Measurements from ENCODE around the gene SUCO. TPM values are rescaled to one million over a fixed set of nuclear protein-coding genes. Genes with fewer than 3 reads are reported as not detected.
"Not testable (repeated sequence)": the region's sequence is repeated elsewhere in the genome, so short reads cannot be mapped to it uniquely, and the experiment has no call there.

The SUCO gene
- total RNA-seq, 1 experiment from 2014 or later = 22.1 TPM

- in situ Hi-C loops (cut with HindIII; ENCODE audit: low sequenced_read_pairs) = no loop called here
- DNase-seq (ENCODE audit: low spot score) = no peak
Observed at GRCh38 chr1:172554915-172555314, 22.0 kb downstream of the SUCO start.

- in situ Hi-C loops (cut with HindIII; ENCODE audit: low sequenced_read_pairs) = no loop called here
- DNase-seq (ENCODE audit: low spot score) = no peak
Observed at GRCh38 chr1:172556461-172556860, 23.5 kb downstream of the SUCO start.

- DNase-seq (ENCODE audit: low spot score) = no peak
- in situ Hi-C loops (cut with HindIII; ENCODE audit: low sequenced_read_pairs) = no loop called here
Observed at GRCh38 chr1:172557270-172557669, 24.3 kb downstream of the SUCO start.

- in situ Hi-C loops (cut with HindIII; ENCODE audit: low sequenced_read_pairs) = no loop called here
- no peak for DNase-seq (ENCODE audit: low spot score)
Observed at GRCh38 chr1:172559572-172560210, 26.7 kb downstream of the SUCO start.

- in situ Hi-C loops (cut with HindIII; ENCODE audit: low sequenced_read_pairs) = no loop called here
- no peak for DNase-seq (ENCODE audit: low spot score)
Observed at GRCh38 chr1:172561252-172561651, 28.3 kb downstream of the SUCO start.

GRCh38 chr1:172566196-172566997, 33.4 kb downstream of the SUCO start:
- in situ Hi-C loops (cut with HindIII; ENCODE audit: low sequenced_read_pairs) = no loop called here
- DNase-seq (ENCODE audit: low spot score) = no peak

GRCh38 chr1:172567720-172568119, 34.8 kb downstream of the SUCO start:
- no peak for DNase-seq (ENCODE audit: low spot score)
- in situ Hi-C loops (cut with HindIII; ENCODE audit: low sequenced_read_pairs) = no loop called here

GRCh38 chr1:172574080-172574479, 41.1 kb downstream of the SUCO start:
- no peak for DNase-seq (ENCODE audit: low spot score)
- in situ Hi-C loops (cut with HindIII; ENCODE audit: low sequenced_read_pairs) = no loop called here

- no peak for DNase-seq (ENCODE audit: low spot score)
- in situ Hi-C loops (cut with HindIII; ENCODE audit: low sequenced_read_pairs) = no loop called here
Observed at GRCh38 chr1:172578586-172578985, 45.6 kb downstream of the SUCO start.

- in situ Hi-C loops (cut with HindIII; ENCODE audit: low sequenced_read_pairs) = no loop called here
- DNase-seq (ENCODE audit: low spot score) = no peak
Observed at GRCh38 chr1:172581273-172581672, 48.3 kb downstream of the SUCO start.

GRCh38 chr1:172581779-172582178, 48.8 kb downstream of the SUCO start:
- DNase-seq (ENCODE audit: low spot score) = no peak
- in situ Hi-C loops (cut with HindIII; ENCODE audit: low sequenced_read_pairs) = no loop called here

- DNase-seq (ENCODE audit: low spot score) = no peak
- in situ Hi-C loops (cut with HindIII; ENCODE audit: low sequenced_read_pairs) = no loop called here
Observed at GRCh38 chr1:172582889-172583288, 49.9 kb downstream of the SUCO start.

- in situ Hi-C loops (cut with HindIII; ENCODE audit: low sequenced_read_pairs) = no loop called here
- DNase-seq (ENCODE audit: low spot score) = no peak
Observed at GRCh38 chr1:172585348-172585747, 52.4 kb downstream of the SUCO start.

- DNase-seq (ENCODE audit: low spot score) = no peak
Observed at GRCh38 chr1:172585861-172586260, 52.9 kb downstream of the SUCO start.

GRCh38 chr1:172588296-172589291, 55.6 kb downstream of the SUCO start:
- in situ Hi-C loops (cut with HindIII; ENCODE audit: low sequenced_read_pairs) = no loop called here
- DNase-seq (ENCODE audit: low spot score) = no peak

More at GRCh38 chr1:172585861-172586260, 52.9 kb downstream of the SUCO start:
- in situ Hi-C loops (cut with HindIII; ENCODE audit: low sequenced_read_pairs) = no loop called here

- no peak for DNase-seq (ENCODE audit: low spot score)
- in situ Hi-C loops (cut with HindIII; ENCODE audit: low sequenced_read_pairs) = no loop called here
Observed at GRCh38 chr1:172589553-172589952, 56.6 kb downstream of the SUCO start.

GRCh38 chr1:172591429-172591828, 58.5 kb downstream of the SUCO start:
- in situ Hi-C loops (cut with HindIII; ENCODE audit: low sequenced_read_pairs); DNase-seq (ENCODE audit: low spot score): not testable (repeated sequence)

GRCh38 chr1:172595066-172595465, 62.1 kb downstream of the SUCO start:
- in situ Hi-C loops (cut with HindIII; ENCODE audit: low sequenced_read_pairs); DNase-seq (ENCODE audit: low spot score): not testable (repeated sequence)

GRCh38 chr1:172596782-172597181, 63.8 kb downstream of the SUCO start:
- DNase-seq (ENCODE audit: low spot score); in situ Hi-C loops (cut with HindIII; ENCODE audit: low sequenced_read_pairs): not testable (repeated sequence)

GRCh38 chr1:172599912-172600311, 67.0 kb downstream of the SUCO start:
- DNase-seq (ENCODE audit: low spot score) = no peak
- in situ Hi-C loops (cut with HindIII; ENCODE audit: low sequenced_read_pairs) = no loop called here
